Muscle layer of colon (tissue), 2 donors: ENCODE measurements around the gene ZNF563.

Source experiments
- H3K27ac ChIP-seq: one replicate; pipeline ENCODE4 v1.7.0; 2013; ENCODE audit warnings: low read depth, mild to moderate bottlenecking, low read length, moderate library complexity
- H3K27me3 ChIP-seq, 2 donors: one replicate each; pipeline ENCODE4 v1.7.0; 2013; ENCODE audit warnings: low read length in 2 of 2, mild to moderate bottlenecking in 2 of 2; ENCODE audit not compliant: insufficient read depth in 2 of 2, control insufficient read depth in 1 of 2
- H3K36me3 ChIP-seq: one replicate; pipeline ENCODE4 v1.7.0; 2013; ENCODE audit warnings: mild to moderate bottlenecking, low read length; ENCODE audit not compliant: insufficient read depth
- H3K4me1 ChIP-seq: one replicate; pipeline ENCODE4 v1.7.0; 2013; ENCODE audit warnings: mild to moderate bottlenecking, low read length; ENCODE audit not compliant: insufficient read depth
- H3K4me3 ChIP-seq, 2 donors: one replicate each; pipeline ENCODE4 v1.7.0; 2013; ENCODE audit warnings: low read length in 2 of 2, low read depth in 1 of 2, mild to moderate bottlenecking in 1 of 2, moderate library complexity in 1 of 2
- H3K9ac ChIP-seq: one replicate; pipeline ENCODE4 v1.7.0; 2013; ENCODE audit warnings: low read length
- H3K9me3 ChIP-seq: one replicate; pipeline ENCODE4 v1.7.0; 2013; ENCODE audit warnings: mild to moderate bottlenecking, low read length
- donor health status: abdominal sarcoma.
- donor health status: Adenocarcinoma of cecum.

ZNF563 gene

DNA sequence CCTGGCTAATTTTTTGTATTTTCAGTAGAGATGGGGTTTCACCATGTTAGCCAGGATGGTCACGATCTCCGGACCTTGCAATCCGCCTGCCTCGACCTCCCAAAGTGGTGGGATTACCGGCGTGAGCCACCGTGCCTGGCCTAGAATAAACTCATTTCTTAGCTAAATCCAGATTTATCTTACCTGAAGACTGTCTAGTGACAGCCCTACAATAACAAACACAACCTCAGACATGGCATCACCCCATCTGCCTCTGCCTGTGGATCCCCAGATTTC lies 43.7 kb downstream of the ZNF563 start:
- H3K4me3 ChIP-seq, result no peak overlapping the region
- H3K36me3 ChIP-seq, result no peaks in the 10 kb centered on the region
- H3K9ac ChIP-seq, result no peak overlapping the region
- no peaks in the 10 kb centered on the region for H3K9me3 ChIP-seq
- peaks cover 13% of the 10 kb centered on the region for H3K4me1 ChIP-seq
- H3K27me3 ChIP-seq, result no peaks in the 10 kb centered on the region
- H3K27ac ChIP-seq, result no peak overlapping the region

DNA sequence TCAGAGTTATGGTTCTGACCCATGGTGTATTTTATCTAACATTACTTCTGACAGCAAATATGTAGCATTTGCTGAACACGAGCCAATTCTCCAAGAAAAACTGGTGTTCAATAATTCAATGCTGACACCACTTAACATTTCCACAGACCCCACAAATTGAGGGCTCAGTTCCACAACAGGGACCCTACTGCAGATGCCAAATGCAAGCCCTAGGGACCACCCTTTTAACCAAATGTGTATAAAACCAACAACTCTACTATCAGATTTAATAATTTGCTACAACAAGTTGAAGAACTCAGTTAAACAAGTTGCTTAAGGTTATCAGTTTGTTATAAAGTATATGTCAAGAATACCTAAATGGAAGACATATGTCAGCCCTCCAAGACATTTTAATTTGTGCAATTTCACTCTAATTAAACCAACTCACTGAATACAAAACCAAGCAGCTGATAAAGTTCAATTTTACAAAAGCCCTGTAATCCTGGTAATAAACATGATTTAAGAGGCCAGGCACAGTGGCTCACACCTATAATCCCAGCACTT lies 45.4 kb downstream of the ZNF563 start:
- no peak overlapping the region for H3K4me3 ChIP-seq
- no peak overlapping the region for H3K27ac ChIP-seq
- H3K27me3 ChIP-seq, result no peaks in the 10 kb centered on the region
- H3K36me3 ChIP-seq, result no peaks in the 10 kb centered on the region
- peaks cover 7% of the 10 kb centered on the region for H3K4me1 ChIP-seq
- H3K9me3 ChIP-seq, result no peaks in the 10 kb centered on the region
- H3K9ac ChIP-seq, result no peak overlapping the region

DNA sequence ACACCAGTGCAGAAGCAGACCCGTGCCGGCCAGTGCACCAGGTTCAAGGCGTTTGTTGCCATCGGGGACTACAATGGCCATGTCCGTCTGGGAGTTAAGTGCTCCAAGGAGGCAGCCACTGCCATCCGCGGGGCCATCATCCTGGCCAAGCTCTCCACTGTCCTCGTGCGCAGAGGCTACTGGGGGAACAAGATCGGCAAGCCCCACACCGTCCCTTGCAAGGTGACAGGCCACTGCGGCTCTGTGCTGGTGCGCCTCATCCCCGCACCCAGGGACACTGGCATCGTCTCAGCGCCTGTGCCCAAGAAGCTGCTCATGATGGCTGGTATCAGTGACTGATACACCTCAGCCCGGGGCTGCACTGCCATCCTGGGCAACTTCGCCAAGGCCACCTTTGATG lies 48.8 kb downstream of the ZNF563 start:
- Histone ChIP-seq H3K27ac (no peak overlapping the region), H3K36me3 (no peaks in the 10 kb centered on the region), H3K4me1 (no peaks in the 10 kb centered on the region), H3K9ac (no peak overlapping the region), H3K27me3 (no peaks in the 10 kb centered on the region), H3K4me3 (no peak overlapping the region), H3K9me3 (no peaks in the 10 kb centered on the region)

DNA sequence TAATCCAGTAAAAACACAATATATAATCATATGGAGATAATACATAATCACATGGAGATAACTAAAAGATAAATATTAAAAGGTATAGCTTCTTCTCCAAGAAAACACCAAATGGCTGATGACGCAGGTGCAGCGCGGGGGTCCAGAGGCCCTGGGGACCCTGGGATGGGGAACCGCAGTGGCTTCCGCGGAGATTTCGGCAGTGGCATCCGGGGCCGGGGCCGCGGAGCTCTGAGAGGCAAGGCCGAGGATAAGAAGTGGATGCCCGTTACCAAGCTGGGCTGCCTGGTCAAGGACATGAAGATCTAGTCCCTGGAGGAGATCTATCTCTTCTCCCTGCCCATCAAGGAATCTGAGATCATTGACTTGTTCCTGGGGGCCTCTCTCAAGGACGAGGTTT lies 49.2 kb downstream of the ZNF563 start:
- H3K9ac ChIP-seq, result no peak overlapping the region
- no peaks in the 10 kb centered on the region for H3K4me1 ChIP-seq
- H3K4me3 ChIP-seq, result no peak overlapping the region
- no peaks in the 10 kb centered on the region for H3K36me3 ChIP-seq
- no peaks in the 10 kb centered on the region for H3K27me3 ChIP-seq
- no peak overlapping the region for H3K27ac ChIP-seq
- H3K9me3 ChIP-seq, result no peaks in the 10 kb centered on the region

DNA sequence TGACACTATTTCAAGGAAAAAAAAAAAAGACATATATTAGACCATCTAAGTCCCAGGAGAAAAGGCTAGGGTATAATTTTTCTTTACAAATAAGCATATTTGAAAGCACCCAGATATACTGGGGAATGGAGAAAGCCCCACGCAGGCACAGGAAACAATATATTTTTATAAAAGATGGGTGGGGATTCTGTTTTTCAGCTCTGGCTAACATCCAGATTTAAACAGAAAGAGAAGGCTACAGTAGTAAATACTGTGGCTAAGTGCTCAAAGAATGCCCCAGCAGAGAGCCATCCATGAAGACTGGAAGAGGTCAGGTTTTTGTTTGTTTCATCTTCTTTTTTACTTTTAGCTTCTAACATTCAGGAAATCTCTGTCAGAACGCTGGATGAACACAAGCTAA lies 54.7 kb downstream of the ZNF563 start:
- Histone ChIP-seq H3K4me1 (no peaks in the 10 kb centered on the region), H3K27me3 (no peaks in the 10 kb centered on the region), H3K9me3 (peaks cover 1% of the 10 kb centered on the region), H3K4me3 (no peak overlapping the region), H3K9ac (no peak overlapping the region), H3K36me3 (peaks cover 13% of the 10 kb centered on the region), H3K27ac (no peak overlapping the region)

DNA sequence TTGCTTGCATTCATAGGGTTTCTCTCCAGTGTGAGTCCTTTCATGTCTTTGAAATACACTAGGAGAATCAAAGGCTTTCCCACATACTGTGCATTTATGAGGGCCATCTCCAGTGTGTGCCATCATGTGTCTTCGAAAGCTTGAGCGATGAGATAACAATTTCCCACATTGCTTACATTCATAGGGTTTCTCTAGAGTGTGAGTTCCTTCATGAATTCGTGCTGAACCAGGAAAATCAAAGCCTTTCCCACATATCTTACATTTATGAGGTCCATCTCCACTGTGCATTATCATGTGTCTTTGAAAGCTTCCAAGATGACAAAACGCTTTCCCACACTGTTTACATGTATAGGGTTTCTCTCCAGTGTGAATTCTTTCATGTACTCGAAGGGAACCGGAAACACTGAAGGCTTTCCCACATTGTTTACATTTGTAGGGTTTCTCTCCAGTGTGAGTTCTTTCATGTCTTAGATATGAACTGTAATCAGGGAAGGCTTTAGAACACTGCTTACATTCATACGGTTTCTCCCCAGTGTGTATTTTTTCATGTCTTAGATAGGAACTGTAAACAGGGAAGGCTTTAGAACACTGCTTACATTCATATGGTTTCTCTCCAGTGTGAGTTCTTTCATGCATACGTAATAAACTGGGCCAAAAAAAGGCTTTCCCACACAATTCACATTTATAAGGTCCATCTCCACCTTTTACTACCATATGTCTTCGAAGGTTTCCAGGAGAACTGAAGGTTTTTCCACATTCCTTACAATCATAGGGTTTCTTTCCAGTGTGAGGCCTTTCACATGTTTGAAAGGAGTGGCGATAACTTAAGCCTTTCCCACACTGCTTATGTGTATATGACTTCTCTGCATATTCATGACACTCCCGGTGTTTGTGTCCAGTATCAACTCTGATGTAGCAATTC lies 60.2 kb downstream of the ZNF563 start:
- no peak overlapping the region for H3K9ac ChIP-seq
- H3K27me3 ChIP-seq, result no peaks in the 10 kb centered on the region
- H3K27ac ChIP-seq, result no peak overlapping the region
- H3K9me3 ChIP-seq, result peaks cover 24% of the 10 kb centered on the region
- H3K36me3 ChIP-seq, result peaks cover 40% of the 10 kb centered on the region
- H3K4me3 ChIP-seq, result peak overlapping the region in 1 of 2 donors; percentile 0
- H3K4me1 ChIP-seq, result no peaks in the 10 kb centered on the region

DNA sequence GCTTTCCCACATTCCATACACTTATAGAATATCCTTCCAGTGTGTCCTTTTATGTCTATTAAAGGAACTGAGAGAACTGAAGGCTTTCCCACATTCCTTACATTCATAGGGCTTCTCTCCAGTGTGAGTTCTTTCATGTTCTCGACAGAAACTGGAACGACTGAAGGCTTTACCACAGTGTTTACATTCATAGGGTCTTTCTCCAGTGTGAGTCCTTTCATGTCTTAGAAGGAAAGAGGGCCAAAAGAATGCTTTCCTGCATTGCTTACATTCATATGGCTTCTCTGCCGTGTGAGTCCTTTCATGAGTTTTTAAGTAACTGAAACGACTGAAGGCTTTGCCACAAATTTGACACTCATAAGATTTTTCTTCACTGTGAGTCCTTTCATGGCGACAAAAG lies 61.0 kb downstream of the ZNF563 start:
- Histone ChIP-seq H3K4me3 (no peak overlapping the region), H3K9me3 (peaks cover 24% of the 10 kb centered on the region)

DNA sequence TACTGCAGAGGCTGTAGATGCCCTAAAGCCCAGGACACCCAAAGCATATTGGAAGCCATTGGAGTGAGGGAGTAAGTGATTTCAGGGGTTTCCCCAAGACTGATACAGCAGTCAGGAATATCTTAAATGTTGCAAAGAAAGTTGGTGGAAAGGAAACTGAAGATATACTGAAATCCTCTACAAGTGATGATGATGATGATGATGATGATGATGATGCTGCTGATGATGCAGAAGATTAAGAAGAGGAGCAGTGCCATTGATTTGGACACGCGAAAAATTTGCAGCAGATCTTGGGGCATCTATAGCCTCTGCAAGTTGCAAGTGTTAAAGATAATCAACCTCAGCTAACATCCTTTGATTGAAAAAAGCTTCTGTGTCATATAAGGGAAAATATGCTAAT lies 62.6 kb downstream of the ZNF563 start:
- H3K9ac ChIP-seq, result no peak overlapping the region
- H3K27me3 ChIP-seq, result no peaks in the 10 kb centered on the region
- H3K27ac ChIP-seq, result no peak overlapping the region
- H3K9me3 ChIP-seq, result peaks cover 24% of the 10 kb centered on the region
- H3K36me3 ChIP-seq, result peaks cover 34% of the 10 kb centered on the region
- H3K4me1 ChIP-seq, result no peaks in the 10 kb centered on the region
- no peak overlapping the region for H3K4me3 ChIP-seq

More for the DNA sequence above, 61.0 kb downstream of the ZNF563 start:
- no peak overlapping the region for H3K9ac ChIP-seq
- H3K27ac ChIP-seq, result no peak overlapping the region
- H3K27me3 ChIP-seq, result no peaks in the 10 kb centered on the region
- H3K4me1 ChIP-seq, result no peaks in the 10 kb centered on the region
- H3K36me3 ChIP-seq, result peaks cover 40% of the 10 kb centered on the region
